Epithelial cell of proximal tubule (primary cell): ENCODE measurements around the gene CPT1A. TPM values are rescaled to one million over a fixed set of nuclear protein-coding genes. Genes with fewer than 3 reads are reported as not detected.

Experiments used
- DNase-seq: peaks from one replicate; pipeline ENCODE4 v3.0.0-alpha.2; 2011; ENCODE audit warnings: low read depth
- H3K4me3 ChIP-seq: 2 replicates; pipeline ENCODE4 v1.5.1; 2011; ENCODE audit warnings: low read depth, mild to moderate bottlenecking, low read length
- total RNA-seq: library from RNA; depleted of rRNA; stranded (reverse); fragments of >200 nt; gene quantifications from 2 replicates; pipeline ENCODE4 v1.2.3, GENCODE V29; 2015
- TF ChIP-seq, protein P1 (sequence below): conservative IDR thresholded peaks from 2 replicates; pipeline ENCODE4 v1.5.1; 2012; ENCODE audit warnings: low read depth, mild to moderate bottlenecking, low read length

Gene CPT1A
- total RNA-seq, 1 donor from 2014 or later, result 6.7 TPM

DNA sequence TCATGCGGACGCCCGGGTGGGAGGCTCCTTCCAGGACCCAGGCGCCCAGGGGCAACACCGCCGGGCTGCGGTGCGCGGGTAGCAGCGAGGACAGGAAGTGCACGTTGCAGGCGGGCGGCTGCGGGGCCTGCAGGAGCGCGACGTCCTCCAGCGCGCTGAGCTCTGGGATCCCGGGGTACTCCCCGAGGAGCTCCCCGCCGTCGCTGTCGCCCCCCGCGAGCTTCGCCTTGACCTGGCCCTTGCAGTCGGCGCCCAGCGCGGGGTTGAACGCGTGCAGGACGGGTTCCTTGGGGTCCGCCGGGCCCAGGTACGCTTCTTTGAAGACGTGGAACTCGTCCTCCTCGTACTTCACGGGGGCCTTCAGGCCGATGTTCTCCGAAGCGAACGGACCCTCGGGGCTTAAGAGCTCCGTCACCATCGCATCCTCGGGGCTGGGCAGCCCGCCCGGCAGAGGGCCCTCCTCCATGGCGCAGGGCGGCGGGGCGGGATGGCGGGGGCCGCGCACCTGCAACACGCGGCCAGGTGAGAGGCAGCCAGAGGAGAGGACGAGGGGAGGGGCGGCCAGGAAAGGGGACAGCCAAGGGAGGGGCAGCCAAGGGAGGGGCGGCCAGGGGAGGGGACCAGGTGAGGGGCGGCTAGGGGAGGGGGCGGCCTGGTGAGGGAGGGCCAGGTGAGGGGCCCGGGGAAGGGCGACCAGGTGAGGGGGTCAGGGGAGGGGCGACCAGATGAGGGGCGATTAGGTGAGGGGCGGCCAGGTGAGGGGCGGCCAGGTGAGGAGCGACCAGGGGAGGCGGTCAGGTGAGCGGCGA, 91.3 kb downstream of the CPT1A start:
- TF ChIP-seq, protein P1, sequence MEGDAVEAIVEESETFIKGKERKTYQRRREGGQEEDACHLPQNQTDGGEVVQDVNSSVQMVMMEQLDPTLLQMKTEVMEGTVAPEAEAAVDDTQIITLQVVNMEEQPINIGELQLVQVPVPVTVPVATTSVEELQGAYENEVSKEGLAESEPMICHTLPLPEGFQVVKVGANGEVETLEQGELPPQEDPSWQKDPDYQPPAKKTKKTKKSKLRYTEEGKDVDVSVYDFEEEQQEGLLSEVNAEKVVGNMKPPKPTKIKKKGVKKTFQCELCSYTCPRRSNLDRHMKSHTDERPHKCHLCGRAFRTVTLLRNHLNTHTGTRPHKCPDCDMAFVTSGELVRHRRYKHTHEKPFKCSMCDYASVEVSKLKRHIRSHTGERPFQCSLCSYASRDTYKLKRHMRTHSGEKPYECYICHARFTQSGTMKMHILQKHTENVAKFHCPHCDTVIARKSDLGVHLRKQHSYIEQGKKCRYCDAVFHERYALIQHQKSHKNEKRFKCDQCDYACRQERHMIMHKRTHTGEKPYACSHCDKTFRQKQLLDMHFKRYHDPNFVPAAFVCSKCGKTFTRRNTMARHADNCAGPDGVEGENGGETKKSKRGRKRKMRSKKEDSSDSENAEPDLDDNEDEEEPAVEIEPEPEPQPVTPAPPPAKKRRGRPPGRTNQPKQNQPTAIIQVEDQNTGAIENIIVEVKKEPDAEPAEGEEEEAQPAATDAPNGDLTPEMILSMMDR, result no peak
- DNase-seq, result no peak
- no peak overlapping the region for H3K4me3 ChIP-seq

DNA sequence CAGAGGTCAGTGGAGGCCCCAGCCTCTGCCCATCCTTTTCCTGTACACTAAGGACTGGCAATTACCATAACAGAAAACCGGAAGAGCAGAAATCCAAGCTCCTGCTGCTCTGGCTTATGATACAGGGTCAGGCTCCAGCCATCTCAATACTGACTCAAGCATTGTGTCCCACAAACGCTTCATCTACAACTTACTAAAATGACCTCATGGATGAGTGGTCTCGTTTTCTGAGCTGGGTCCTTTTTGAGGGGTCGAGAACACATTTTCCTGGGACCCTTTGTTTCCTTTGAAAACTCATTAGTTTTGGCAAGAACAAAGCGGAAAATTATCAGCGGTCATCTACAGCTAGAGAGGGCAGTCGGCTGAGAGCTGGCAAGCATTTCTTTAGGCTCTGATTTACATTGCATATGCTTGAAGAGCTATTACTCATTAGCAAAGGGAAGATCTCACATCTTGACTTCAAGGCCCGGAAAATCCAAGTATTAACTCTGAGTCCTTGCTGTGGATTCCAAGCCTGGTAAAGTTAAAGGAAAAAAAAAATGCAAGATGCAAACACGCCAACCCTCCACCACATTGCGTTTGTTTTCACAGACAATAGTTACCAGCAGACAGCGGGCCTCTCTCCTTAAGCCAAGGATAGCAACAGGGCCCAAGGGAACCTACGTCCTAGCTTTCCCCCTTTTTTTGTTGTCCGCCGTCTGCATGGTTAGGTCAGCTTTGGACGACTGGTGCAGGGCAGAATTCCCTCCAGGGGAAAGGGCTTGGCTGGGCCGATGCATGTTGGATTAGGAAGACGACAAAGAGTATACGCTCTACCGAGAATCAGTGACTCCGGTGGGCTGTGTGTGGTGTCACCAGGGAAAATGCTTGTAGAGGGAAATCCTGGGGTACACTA, 92.2 kb downstream of the CPT1A start:
- H3K4me3 ChIP-seq, result no peak overlapping the region
- DNase-seq, result no peak
- TF ChIP-seq, protein P1, result no peak

DNA sequence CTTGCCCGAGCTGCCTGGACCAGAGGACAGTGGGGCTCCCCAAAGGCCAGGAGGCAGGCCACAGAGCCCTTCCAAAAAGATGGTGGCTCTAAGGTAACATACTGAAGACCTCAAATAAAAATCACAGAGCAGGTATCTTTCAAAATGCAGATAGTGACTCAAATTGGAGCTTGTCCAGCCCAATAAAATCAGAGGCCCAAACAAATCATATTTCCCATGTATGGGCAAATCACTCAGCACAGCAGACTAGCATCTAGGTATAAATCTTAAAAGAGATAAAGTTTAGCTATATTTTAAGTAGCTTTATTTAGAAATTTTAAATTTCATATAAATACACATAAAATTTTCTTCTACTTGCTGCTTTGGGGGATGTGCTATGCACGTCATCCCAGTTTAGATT, 93.7 kb downstream of the CPT1A start:
- no peak overlapping the region for H3K4me3 ChIP-seq
- DNase-seq, result no peak
- TF ChIP-seq, protein P1, result no peak

DNA sequence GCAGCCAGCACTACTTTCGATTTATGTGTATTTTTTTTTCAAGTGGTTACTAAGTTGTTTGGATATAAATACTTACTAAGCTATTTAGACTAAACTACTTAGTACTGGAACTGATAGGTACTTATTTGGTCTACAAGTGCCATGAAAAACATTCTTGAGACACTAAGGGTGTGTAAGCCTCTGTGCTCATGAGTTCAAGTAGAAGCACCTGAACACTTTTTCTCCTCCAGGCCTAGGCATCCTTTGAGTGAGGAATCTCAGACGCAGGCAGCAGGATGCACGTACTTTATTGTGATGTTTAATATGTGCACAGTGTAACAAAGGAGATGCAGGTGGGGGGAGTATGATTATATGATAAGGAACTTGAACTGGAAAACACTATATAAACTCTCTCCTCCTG, 98.2 kb downstream of the CPT1A start:
- no peak overlapping the region for H3K4me3 ChIP-seq
- TF ChIP-seq, protein P1, result no peak
- no peak for DNase-seq

DNA sequence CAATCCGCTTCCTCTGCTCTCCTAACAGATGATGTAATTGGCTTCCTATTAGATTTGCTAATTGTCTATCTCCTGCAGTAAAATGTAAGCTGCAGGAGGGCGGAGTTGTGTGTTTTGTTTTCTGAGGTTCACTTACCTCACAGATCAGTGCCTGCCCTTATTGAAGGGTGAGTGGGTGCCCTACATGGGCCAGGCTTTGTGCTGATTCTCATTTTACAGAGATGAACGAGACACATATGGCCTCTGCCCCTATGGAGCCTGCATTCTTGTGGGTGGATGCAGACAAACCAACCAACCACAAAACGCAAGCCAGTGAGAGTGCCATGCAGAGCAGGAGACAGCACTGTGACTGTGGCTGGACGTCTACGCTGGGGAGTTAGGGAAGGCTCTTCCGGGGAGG, 100.3 kb downstream of the CPT1A start:
- DNase-seq, result no peak
- H3K4me3 ChIP-seq, result no peak overlapping the region
- TF ChIP-seq, protein P1, result no peak

DNA sequence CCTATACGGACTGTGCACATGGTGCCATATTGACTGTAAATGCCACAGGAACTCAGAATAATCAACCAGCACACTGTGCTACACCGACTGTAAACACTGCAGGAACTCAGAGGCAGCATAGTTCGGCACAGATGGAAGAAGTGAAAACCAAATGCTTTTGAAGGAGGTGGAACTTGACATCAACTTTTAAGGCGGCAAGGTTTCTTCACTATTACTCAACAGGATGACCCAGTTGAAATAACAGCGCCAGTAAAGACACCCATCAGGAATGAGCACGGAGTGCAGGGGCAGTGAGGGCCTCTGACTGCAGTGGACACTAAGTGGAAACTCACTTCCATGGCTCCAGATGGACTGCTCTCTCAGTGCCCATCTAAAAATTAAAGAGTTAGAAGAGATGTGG, 106.1 kb downstream of the CPT1A start:
- TF ChIP-seq, protein P1, result no peak
- no peak for DNase-seq
- H3K4me3 ChIP-seq, result no peak overlapping the region
